Stimulated activated naive B cell treated with anti-CD40 and anti-IgM and Interleukin-4, amounts not matched to agents 10 μg/mL and 1 μg/mL and 100 μg/mL, for 72 hours (primary cell): ENCODE results near the gene GSK3A.

Source experiments
- ATAC-seq, 2 donors: fragments of 150-1000 bp; cut with Tn5 transposase; replicated peaks; 2 replicates each; pipeline ENCODE4 v1.10.0; 2021; ENCODE audit warnings: moderate library complexity in 1 of 2
- DNase-seq: peaks from one replicate; pipeline ENCODE4 v3.0.0; 2021
- H3K27ac Mint-ChIP-seq: one replicate; pipeline ENCODE4 v1.8.0; 2022; ENCODE audit warnings: mild to moderate bottlenecking, mixed read lengths
- H3K27me3 Mint-ChIP-seq, 2 donors: one replicate each; pipeline ENCODE4 v1.8.0; 2022; ENCODE audit warnings: mixed read lengths in 2 of 2
- H3K36me3 Mint-ChIP-seq, 2 donors: one replicate each; pipeline ENCODE4 v1.8.0; 2022; ENCODE audit warnings: mixed read lengths in 2 of 2, mild to moderate bottlenecking in 1 of 2
- H3K4me1 Mint-ChIP-seq, 2 donors: one replicate each; pipeline ENCODE4 v1.8.0; 2022; ENCODE audit warnings: mixed read lengths in 2 of 2, mild to moderate bottlenecking in 1 of 2
- H3K4me3 Mint-ChIP-seq, 2 donors: one replicate each; pipeline ENCODE4 v1.8.0; 2022; ENCODE audit warnings: mild to moderate bottlenecking in 2 of 2, mixed read lengths in 2 of 2, moderate library complexity in 1 of 2
- H3K9me3 Mint-ChIP-seq, 2 donors: one replicate each; pipeline ENCODE4 v1.8.0; 2022; ENCODE audit warnings: mixed read lengths in 2 of 2, mild to moderate bottlenecking in 1 of 2

GSK3A gene

DNA sequence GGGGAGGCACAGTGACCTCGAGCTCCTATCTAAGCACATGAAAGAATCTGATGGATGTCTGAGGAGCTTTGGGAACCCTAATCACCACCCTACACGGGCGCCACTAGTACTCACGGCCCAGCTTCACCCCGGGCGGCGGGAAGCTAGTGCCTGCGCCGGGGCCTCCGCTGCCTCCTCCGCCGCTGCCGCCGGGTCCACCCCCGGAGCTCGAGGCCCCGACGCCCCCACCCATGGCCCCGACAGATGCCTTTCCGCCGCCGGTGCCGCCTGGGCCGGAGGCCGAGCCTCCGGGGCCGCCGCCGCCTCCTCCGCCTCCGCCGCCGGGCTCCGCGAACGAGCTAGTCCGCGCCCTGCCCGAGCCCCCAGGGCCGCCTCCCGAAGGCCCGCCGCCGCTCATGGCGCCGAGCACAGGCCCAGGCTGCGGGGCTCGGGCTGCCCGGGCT is 312 bp downstream of the GSK3A start:
- peak; percentile 0 to 1 for ATAC-seq
- Mint-ChIP-seq H3K4me1 (peaks cover 34 to 54% of the 10 kb centered on the region in 2 donors), H3K27ac (peak overlapping the region; percentile 93), H3K27me3 (no peaks in the 10 kb centered on the region), H3K4me3 (peak overlapping the region; percentile 87 to 89), H3K36me3 (peaks cover 17 to 34% of the 10 kb centered on the region in 2 donors), H3K9me3 (no peaks in the 10 kb centered on the region)
- no peak for DNase-seq

DNA sequence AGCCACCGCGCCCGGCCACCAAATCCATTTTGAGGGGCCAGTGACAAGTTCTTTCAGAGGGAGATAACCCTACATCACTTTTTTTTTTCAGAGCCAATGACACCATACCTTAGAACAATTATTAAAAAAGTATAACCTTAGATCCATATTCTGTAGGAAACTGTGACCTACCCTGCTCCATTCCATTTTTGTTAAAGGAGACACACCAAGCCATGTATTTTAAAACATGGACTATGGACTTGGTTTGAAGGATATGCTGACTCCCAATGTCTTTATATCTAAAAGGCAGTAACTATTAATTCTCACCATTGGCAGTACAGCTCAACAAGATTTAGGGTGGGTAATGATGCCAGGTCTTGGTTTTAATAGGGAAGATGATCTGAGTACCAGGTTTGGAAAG is 1.1 kb downstream of the GSK3A start:
- DNase-seq (no peak), ATAC-seq (no peak)
- Mint-ChIP-seq H3K9me3 (no peaks in the 10 kb centered on the region), H3K27me3 (no peaks in the 10 kb centered on the region), H3K27ac (peak overlapping the region; percentile 93), H3K36me3 (peaks cover 17 to 34% of the 10 kb centered on the region in 2 donors), H3K4me3 (peak overlapping the region; percentile 87 to 89), H3K4me1 (peaks cover 30 to 54% of the 10 kb centered on the region in 2 donors)

- Mint-ChIP-seq H3K9me3 (no peaks in the 10 kb centered on the region), H3K36me3 (peaks cover 24 to 42% of the 10 kb centered on the region in 2 donors), H3K27ac (peak overlapping the region; percentile 76), H3K27me3 (no peaks in the 10 kb centered on the region), H3K4me1 (peaks cover 26 to 48% of the 10 kb centered on the region in 2 donors), H3K4me3 (no peak overlapping the region)
- ATAC-seq (no peak), DNase-seq (no peak)
Measured at GRCh38 chr19:42239544-42240220, 2.7 kb downstream of the GSK3A start.

DNA sequence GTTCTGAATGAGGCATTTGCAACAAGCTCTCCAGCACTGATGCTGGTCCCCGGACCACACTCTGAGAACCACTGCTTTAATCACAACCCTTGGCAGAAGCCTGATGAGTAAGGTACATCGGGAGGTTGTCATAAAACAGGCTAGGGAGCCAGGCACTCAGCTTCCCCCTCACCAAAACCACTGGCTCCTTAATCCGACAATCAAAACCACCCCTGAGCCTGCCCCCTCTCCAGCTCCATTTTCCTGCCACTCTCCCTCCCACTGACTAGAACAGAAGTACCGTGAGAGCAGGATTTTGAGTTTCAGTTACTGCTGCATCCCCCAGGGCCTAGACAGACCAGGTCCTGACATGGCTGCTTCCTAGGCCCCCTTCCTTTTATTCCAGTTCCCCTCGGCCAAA is 7.2 kb downstream of the GSK3A start:
- H3K4me1 Mint-ChIP-seq, result peaks cover 24 to 67% of the 10 kb centered on the region in 2 donors
- ATAC-seq (no peak), DNase-seq (no peak)
- no peaks in the 10 kb centered on the region for H3K9me3 Mint-ChIP-seq
- H3K27me3 Mint-ChIP-seq, result no peaks in the 10 kb centered on the region
- H3K27ac Mint-ChIP-seq, result no peak overlapping the region
- H3K36me3 Mint-ChIP-seq, result peaks cover 39 to 51% of the 10 kb centered on the region in 2 donors
- H3K4me3 Mint-ChIP-seq, result no peak overlapping the region

DNA sequence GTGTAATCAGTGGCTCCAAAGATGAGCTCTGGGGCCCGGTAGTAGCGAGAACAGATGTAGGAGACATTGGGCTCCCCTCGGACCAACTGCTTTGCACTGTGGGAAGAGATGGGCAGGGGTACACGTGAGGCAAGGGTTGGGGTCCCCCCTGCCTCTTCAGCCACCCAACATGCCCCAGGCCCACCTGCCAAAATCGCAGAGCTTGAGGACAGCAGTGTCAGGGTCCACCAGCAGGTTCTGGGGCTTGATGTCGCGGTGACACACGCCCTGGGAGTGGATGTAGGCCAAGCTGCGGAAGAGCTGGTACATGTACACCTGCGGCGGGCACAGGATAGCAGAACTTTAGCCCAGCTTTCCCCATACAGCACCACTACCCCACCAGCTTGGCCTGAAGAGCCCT is 8.0 kb downstream of the GSK3A start:
- H3K36me3 Mint-ChIP-seq, result peaks cover 41 to 51% of the 10 kb centered on the region in 2 donors
- DNase-seq (no peak), ATAC-seq (no peak)
- no peaks in the 10 kb centered on the region for H3K27me3 Mint-ChIP-seq
- H3K9me3 Mint-ChIP-seq, result no peaks in the 10 kb centered on the region
- H3K4me3 Mint-ChIP-seq, result no peak overlapping the region
- peaks cover 21 to 67% of the 10 kb centered on the region in 2 donors for H3K4me1 Mint-ChIP-seq
- H3K27ac Mint-ChIP-seq, result no peak overlapping the region

DNA sequence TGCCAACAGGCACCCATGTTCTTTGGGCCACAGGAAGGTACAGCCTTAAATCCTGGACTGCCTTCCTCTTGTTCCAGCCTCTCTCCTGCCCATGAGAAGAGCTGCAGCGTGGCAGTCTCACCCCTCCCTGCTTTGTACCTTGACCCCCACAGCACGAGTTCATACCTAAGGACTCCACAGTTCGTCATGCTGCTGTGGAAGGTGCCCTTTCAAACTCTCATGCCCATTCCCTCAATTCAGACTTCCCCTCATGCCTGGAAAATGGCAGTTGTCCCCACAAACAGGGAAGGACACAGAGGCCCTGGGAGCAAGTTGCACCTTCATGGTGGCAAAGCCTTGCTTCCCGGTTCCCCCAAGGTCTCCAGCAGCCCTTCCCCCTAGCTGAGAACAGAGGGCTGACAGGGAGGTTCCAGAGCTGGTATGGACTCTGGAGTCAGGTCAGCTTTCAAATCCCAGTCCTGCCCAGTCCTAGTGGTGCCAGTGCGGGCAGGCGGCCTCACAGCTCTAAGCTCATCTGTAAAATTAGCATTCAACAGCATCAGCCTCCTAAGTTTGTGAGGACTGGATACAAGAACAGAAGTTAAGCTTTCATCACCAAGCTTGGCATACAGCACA is 8.6 kb downstream of the GSK3A start:
- H3K27ac Mint-ChIP-seq, result peak overlapping the region; percentile 75
- no peak for DNase-seq
- H3K9me3 Mint-ChIP-seq, result no peaks in the 10 kb centered on the region
- no peak overlapping the region for H3K4me3 Mint-ChIP-seq
- H3K4me1 Mint-ChIP-seq, result peaks cover 18 to 64% of the 10 kb centered on the region in 2 donors
- peaks cover 38 to 50% of the 10 kb centered on the region in 2 donors for H3K36me3 Mint-ChIP-seq
- ATAC-seq, result no peak
- no peaks in the 10 kb centered on the region for H3K27me3 Mint-ChIP-seq

DNA sequence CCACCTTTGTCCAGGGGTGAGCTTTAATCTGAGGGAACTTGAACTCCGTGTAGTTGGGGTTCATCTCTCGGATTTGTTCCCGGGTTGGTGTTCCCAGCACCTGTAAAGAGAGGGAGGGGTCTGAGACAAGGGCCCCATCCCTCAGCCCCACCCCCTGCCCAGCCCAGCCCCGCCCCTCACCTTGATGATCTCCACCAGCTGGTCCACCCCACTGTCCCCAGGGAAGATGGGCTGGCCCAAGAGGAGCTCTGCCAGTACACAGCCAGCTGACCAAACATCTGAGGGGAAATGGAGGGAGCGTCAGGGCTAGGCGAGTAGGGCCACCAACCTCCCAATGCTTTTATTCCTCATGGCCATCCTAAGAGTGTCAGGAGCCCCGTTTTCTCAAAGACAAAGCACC is 9.3 kb downstream of the GSK3A start:
- no peaks in the 10 kb centered on the region for H3K9me3 Mint-ChIP-seq
- peak overlapping the region in 1 of 2 donors; percentile 12 for H3K4me3 Mint-ChIP-seq
- peaks cover 38 to 53% of the 10 kb centered on the region in 2 donors for H3K36me3 Mint-ChIP-seq
- H3K4me1 Mint-ChIP-seq, result peaks cover 20 to 71% of the 10 kb centered on the region in 2 donors
- DNase-seq (no peak), ATAC-seq (no peak)
- H3K27ac Mint-ChIP-seq, result no peak overlapping the region
- no peaks in the 10 kb centered on the region for H3K27me3 Mint-ChIP-seq

GRCh38 chr19:42232435-42232834 is 10.0 kb downstream of the GSK3A start:
- no peaks in the 10 kb centered on the region for H3K9me3 Mint-ChIP-seq
- ATAC-seq, result no peak
- no peak overlapping the region for H3K4me3 Mint-ChIP-seq
- H3K27ac Mint-ChIP-seq, result peak overlapping the region; percentile 42
- no peaks in the 10 kb centered on the region for H3K27me3 Mint-ChIP-seq
- peaks cover 38 to 57% of the 10 kb centered on the region in 2 donors for H3K36me3 Mint-ChIP-seq
- H3K4me1 Mint-ChIP-seq, result peaks cover 20 to 75% of the 10 kb centered on the region in 2 donors
- no peak for DNase-seq

GRCh38 chr19:42230571-42230970 is 11.8 kb downstream of the GSK3A start:
- no peaks in the 10 kb centered on the region for H3K9me3 Mint-ChIP-seq
- H3K27me3 Mint-ChIP-seq, result no peaks in the 10 kb centered on the region
- ATAC-seq (no peak), DNase-seq (no peak)
- peak overlapping the region; percentile 14 for H3K27ac Mint-ChIP-seq
- no peak overlapping the region for H3K4me3 Mint-ChIP-seq
- peaks cover 21 to 68% of the 10 kb centered on the region in 2 donors for H3K4me1 Mint-ChIP-seq
- H3K36me3 Mint-ChIP-seq, result peaks cover 41 to 60% of the 10 kb centered on the region in 2 donors

- H3K27ac Mint-ChIP-seq, result peak overlapping the region; percentile 69
- H3K4me1 Mint-ChIP-seq, result peaks cover 17 to 65% of the 10 kb centered on the region in 2 donors
- DNase-seq, result no peak
- H3K4me3 Mint-ChIP-seq, result no peak overlapping the region
- H3K27me3 Mint-ChIP-seq, result no peaks in the 10 kb centered on the region
- H3K9me3 Mint-ChIP-seq, result no peaks in the 10 kb centered on the region
- no peak for ATAC-seq
- H3K36me3 Mint-ChIP-seq, result peaks cover 37 to 57% of the 10 kb centered on the region in 2 donors
Measured at GRCh38 chr19:42229855-42230351, 12.5 kb downstream of the GSK3A start.

DNA sequence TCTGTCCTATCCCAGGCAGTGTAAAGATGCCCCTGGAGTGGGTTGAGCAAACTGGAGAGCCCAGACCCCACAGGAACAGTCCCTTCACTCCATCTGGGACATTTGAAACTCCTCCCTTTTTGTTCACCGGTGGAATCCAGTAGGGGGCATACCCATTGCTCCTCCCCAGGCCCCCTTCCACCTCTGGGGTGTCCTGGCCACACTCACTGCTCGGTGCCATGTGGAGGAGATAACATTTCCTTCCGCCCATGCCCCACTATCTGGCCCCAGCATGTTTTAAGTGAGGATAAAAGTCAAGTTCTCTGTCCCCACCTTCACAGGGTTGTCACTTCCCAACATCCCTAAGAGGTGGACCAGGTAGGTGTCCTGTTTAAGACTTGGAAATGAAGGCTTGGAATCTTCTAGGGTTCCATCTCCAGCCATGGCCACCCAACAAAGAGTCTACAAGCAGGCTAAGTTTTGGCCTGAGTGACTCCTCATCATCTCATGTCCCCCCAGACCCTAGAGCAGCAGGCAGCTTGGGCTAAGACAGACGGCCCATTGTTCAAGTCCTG is 13.0 kb downstream of the GSK3A start:
- DNase-seq (no peak), ATAC-seq (no peak)
- Mint-ChIP-seq H3K4me3 (peak overlapping the region in 1 of 2 donors; percentile 19), H3K27ac (peak overlapping the region; percentile 22), H3K9me3 (no peaks in the 10 kb centered on the region), H3K27me3 (no peaks in the 10 kb centered on the region), H3K4me1 (peaks cover 17 to 66% of the 10 kb centered on the region in 2 donors), H3K36me3 (peaks cover 41 to 55% of the 10 kb centered on the region in 2 donors)

DNA sequence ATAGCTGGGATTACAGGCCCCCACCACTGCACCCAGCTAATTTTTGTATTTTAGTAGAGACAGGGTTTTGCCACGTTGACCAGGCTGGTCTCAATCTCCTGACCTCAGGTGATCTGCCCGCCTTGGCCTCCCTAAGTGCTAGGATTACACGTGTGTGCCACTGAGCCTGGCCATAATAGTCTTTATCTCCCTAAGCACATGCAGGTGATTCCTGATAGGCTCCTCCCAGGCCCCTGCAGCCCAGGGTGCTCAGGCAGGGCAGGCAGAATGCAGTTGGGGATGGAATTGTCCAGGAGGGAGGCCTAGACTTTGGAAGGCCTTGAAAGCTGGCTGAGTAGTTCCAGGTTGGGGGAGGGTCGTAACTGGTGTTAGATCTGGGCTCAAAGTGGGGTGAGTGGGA is 13.8 kb downstream of the GSK3A start:
- Mint-ChIP-seq H3K9me3 (no peaks in the 10 kb centered on the region), H3K36me3 (peaks cover 40 to 53% of the 10 kb centered on the region in 2 donors), H3K27me3 (no peaks in the 10 kb centered on the region), H3K27ac (peak overlapping the region; percentile 76), H3K4me3 (no peak overlapping the region), H3K4me1 (peaks cover 16 to 59% of the 10 kb centered on the region in 2 donors)
- ATAC-seq, result no peak
- no peak for DNase-seq

DNA sequence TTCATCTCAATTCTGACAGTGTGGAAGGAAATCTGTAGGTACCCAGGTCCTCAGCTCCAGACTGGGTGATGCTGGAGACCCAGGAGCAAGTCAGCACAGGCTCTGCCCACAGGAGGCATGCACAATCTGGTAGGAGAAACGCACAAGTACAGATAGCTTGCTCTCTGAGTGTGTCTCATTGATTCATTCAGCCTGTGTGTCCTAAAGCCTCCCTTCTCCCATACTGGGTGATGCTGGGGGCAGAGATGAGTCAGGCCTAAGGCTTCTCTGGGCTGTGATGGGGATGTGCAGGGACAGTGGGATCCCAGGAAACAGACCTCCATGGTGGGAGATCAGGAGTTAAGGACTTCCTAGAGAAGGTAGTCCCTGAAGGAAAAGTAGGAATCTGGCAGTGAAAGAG is 15.5 kb downstream of the GSK3A start:
- H3K27me3 Mint-ChIP-seq, result no peaks in the 10 kb centered on the region
- no peak for DNase-seq
- no peak overlapping the region for H3K4me3 Mint-ChIP-seq
- H3K36me3 Mint-ChIP-seq, result peaks cover 41 to 55% of the 10 kb centered on the region in 2 donors
- no peak for ATAC-seq
- H3K4me1 Mint-ChIP-seq, result peaks cover 21 to 61% of the 10 kb centered on the region in 2 donors
- no peaks in the 10 kb centered on the region for H3K9me3 Mint-ChIP-seq
- H3K27ac Mint-ChIP-seq, result no peak overlapping the region

DNA sequence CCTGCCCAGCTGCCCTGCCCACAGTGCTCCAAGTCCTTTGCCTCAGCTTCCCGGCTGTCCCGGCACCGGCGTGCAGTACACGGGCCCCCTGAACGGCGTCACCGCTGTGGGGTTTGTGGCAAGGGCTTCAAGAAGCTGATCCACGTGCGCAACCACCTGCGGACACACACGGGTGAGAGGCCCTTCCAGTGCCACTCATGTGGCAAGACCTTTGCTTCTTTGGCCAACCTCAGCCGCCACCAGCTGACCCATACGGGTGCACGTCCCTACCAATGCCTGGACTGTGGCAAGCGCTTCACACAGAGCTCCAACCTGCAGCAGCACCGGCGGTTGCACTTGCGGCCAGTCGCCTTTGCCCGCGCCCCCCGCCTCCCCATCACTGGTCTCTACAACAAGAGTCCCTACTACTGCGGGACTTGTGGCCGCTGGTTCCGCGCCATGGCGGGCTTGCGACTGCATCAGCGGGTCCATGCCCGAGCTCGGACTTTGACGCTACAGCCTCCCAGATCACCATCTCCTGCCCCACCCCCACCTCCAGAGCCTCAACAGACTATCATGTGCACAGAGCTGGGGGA is 16.6 kb downstream of the GSK3A start:
- Mint-ChIP-seq H3K36me3 (peaks cover 35 to 54% of the 10 kb centered on the region in 2 donors), H3K4me1 (peaks cover 24 to 54% of the 10 kb centered on the region in 2 donors), H3K9me3 (no peaks in the 10 kb centered on the region), H3K4me3 (no peak overlapping the region), H3K27me3 (no peaks in the 10 kb centered on the region), H3K27ac (no peak overlapping the region)
- ATAC-seq (no peak), DNase-seq (no peak)
